GM21526 (cell line): Measurements from ENCODE around the gene CFAP57.
A peak's percentile ranks its signal among the peaks of the same experiment; 100 is the strongest.
"Not testable (repeated sequence)": the region's sequence is repeated elsewhere in the genome, so short reads cannot be mapped to it uniquely, and the experiment has no call there.

Experiments
- ATAC-seq: cut with Tn5 transposase; IDR thresholded peaks from one replicate; pipeline ENCODE4 v1.9.1; 2021; ENCODE audit warnings: moderate library complexity; ENCODE audit not compliant: unreplicated experiment, low FRiP score

CFAP57 gene

GRCh38 chr1:43171312-43171875 is 736 bp upstream of the CFAP57 start:
- ATAC-seq = no peak

DNA sequence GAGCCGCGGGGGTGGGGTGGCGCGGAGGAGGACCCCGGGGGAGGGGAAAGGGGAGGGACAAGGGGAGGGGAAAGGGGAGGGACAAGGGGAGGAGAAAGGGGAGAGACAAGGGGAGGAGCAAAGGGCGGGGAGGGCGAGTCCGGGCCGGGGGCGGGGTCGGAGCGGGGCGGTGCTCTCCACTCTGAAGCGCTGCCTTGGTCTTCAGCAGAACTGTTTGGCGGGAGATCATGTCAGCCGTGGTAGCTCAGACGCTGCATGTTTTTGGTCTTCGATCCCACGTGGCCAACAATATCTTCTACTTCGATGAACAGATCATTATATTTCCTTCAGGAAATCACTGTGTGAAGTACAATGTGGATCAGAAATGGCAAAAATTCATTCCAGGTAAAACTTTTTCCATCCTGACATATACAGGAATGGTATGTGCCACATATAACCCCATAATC is 420 bp downstream of the CFAP57 start:
- ATAC-seq = peak; percentile 48

DNA sequence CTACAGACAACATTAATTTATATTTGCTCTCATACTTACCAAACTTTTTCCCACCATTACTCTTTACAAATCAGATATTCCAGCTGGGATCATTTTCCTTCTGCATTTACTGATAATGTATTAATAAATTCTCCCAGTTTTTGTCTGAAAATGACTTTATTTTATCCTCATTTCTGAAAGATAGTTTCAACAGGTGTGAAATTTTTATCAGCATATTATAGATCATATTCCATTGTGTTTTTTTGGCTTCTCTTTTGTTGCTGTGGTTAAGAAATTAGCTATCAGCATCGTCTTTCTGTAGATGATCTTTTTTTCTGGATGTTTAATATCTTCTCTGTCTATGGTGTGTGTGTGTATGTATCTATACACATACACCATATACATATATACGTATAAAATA is 2.7 kb downstream of the CFAP57 start:
- no peak for ATAC-seq

DNA sequence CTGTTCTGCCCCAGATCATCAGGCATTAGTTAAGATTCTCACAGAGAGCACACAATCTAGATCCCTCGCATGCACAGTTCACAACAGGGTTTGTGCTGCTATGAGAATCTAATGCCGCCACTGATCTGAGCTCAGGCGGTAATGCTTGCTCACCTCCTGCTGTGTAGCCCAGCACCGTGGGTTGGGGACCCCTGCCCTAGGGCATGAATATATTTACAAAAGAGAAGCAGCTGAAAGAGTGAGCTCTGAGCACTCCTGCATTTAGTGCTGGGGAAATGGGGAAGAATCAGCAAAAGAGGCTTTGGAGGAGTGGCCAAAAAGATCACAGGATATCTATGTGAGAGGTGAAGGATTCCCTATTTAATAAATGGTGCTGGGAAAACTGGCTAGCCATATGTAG is 5.6 kb downstream of the CFAP57 start:
- ATAC-seq = no peak

DNA sequence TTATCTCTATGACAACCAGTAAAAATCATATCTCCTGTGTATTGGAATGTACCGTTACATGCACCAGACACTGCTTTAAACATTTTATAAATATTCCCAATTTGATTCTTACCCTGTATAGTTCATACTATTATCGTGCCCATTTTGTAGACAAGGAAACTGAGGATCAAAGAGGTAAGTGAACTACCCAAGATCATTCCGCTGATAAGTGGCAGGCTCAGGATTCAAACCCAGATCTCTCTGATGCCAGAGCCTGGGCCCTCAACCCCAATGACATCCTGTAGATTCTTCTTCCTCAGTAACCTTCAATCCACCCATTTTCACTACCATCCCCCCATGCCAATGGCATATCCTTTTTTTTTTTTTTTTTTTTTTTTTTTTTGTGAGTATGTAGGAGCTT is 12.3 kb downstream of the CFAP57 start:
- ATAC-seq = no peak

DNA sequence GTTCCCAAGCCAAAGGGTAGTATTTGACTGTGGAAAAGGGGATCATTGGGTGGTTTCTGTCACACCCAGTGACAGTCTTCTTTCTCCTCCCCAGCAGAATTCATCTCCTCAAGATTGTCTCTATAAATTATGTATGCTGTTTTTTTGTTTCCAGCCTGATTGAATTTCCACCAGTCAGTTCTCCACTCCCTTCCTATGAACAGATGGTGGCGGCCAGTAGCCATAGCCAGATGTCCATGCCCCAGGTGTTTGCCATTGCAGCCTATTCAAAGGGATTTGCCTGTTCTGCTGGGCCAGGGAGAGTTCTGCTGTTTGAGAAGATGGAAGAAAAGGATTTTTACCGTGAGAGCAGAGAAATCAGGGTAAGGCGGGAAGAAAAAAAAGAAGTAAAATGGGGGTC is 12.9 kb downstream of the CFAP57 start:
- ATAC-seq = no peak

DNA sequence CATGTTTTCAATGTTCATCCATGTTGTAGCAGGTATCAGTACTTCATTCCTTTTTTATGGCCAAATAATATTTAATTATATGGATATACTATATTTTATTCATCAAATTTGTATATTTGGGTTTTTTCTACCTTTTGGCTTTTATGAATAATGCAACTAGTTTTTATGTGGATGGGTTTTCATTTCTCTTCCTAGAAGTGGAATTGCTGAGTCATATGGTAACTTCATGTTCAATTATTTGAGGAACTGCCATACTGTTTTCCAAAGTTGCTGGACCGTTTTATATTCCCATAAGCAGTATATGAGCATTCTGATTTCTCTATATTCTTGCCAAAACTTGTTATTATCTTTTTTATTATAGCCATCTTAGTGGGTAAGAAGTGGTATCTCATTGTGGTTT is 16.0 kb downstream of the CFAP57 start:
- ATAC-seq = no peak

DNA sequence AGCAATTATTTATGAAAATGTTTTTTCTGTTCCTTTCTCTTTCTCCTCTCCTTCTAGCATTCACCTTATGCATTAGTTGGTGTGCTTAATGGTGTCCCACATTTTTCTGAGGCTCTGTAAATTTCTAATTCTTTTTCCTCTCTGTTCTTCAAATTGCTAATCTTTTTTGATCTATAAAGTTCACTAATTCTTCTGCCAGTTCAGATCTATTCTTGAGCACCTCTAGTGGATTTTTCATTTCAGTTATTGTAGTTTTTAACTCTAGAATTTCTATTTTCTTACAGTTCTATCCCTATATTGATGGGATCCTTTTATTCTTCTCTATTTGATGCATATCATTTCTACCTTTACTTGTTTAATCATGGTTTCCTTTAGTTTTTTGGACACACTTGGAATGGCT is 22.4 kb downstream of the CFAP57 start:
- ATAC-seq = no peak

GRCh38 chr1:43197343-43198127 is 25.4 kb downstream of the CFAP57 start:
- no peak for ATAC-seq

DNA sequence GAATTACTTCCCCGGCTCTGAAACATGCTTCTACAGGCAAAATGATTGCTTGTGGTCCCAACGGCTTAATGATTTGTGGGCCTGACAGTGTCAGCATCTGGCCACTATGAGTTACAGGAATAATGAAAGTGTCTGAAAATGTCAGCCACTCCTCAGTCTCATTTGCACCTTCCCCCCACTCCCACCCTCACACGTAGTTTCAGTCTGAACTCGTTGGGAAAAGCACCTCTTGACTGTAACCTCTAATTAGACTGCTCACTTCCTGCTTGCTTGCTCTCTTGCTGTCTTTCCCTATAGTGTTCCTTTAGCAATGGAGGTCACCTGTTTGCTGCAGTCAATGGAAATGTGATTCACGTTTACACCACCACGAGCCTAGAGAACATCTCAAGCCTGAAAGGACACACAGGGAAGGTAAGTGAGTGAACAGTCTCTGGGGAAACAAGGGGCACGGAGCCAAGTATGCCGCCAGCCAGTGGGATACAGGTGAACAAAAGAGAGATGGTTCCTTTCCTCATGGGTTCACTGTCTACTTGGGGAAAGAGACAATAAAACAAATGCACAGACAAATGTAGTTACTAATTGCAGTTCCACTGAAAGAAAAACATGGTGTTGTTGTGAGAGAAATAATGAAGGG is 27.1 kb downstream of the CFAP57 start:
- no peak for ATAC-seq

GRCh38 chr1:43203859-43204258 is 31.7 kb downstream of the CFAP57 start:
- ATAC-seq = no peak

- no peak for ATAC-seq
Observed at GRCh38 chr1:43204394-43204793, 32.3 kb downstream of the CFAP57 start.

DNA sequence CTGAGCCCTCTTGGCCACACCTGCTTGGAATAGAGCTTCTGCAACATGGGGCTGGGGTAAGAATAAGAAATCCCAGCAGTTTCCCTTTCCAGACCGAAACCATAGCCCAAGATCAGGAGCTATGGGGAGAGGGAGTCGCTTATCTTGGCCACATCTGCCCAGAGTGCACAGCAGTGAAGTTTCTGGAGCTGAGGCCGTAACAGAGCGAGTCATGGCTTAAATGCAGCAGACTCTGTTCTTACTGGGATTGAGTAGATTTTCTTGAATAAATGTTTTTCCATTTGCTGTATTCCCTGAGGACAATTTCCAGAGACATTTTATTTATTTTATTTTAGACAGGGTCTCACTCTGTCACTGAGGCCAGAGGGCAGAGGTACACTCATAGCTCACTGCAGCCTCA is 33.5 kb downstream of the CFAP57 start:
- no peak for ATAC-seq

DNA sequence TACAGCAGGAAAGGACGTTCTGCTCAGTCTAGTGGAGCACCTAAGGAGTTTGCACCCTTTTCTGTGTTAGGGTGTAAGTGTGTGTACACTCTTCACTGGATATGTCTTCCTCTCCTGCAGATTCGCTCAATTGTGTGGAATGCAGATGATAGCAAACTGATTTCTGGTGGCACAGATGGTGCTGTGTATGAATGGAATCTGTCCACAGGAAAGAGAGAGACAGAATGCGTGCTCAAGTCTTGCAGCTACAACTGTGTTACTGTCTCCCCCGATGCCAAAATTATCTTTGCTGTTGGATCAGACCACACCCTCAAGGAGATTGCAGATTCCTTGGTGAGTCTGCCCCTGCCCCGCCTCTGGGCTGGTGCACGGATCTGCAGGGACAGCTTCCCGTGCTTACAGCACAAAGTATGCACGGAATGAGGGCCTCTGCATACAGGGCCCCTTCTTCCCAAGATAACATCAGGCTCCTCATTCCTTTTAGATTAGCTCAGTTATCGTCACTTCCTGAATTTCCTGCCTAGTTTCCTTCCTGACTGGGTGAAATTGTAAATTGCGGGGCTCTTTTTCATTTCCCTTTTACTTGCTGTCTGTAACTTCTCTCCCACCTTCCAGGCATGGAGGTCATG is 34.6 kb downstream of the CFAP57 start:
- ATAC-seq = no peak

GRCh38 chr1:43207229-43207853 is 35.2 kb downstream of the CFAP57 start:
- no peak for ATAC-seq

DNA sequence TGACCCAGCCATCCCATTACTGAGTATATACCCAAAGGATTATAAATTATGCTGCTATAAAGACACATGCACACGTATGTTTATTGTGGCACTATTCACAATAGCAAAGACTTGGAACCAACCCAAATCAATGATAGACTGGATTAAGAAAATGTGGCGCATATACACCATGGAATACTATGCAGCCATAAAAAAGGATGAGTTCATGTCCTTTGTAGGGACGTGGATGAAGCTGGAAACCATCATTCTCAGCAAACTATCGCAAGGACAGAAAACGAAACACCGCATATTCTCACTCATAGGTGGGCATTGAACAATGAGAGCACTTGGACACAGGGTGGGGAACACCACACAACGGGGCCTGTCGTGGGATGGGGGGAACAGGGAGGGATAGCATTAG is 36.1 kb downstream of the CFAP57 start:
- not testable (repeated sequence) for ATAC-seq

GRCh38 chr1:43214501-43215444 is 42.6 kb downstream of the CFAP57 start:
- no peak for ATAC-seq

DNA sequence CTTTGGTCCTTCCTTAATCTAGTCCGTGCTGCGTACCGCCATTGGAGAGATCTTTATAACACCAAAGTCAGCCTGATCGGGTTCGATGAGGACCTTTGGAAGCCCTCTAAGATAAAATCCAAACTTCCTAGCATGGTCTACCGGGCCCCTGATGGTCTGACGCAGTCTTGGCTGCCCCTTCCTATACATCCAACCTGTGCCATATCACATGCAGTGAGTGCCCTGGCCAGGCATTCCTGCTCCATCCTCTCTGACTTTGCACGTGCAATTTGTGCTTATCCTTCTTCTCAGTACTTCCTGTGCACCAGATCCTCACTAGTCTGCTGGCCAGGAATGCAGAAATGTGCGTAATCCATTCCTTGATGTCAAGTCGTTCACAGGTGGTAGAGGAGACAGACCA is 45.6 kb downstream of the CFAP57 start:
- ATAC-seq = no peak

- ATAC-seq = peak; percentile 66
Observed at GRCh38 chr1:43220905-43221778, 49.0 kb downstream of the CFAP57 start.
